Hematopoietic multipotent progenitor cell (in vitro differentiated cells): ENCODE measurements around the gene MED12L. TPM values are rescaled to one million over a fixed set of nuclear protein-coding genes. Genes with fewer than 3 reads are reported as not detected.
A peak's percentile ranks its signal among the peaks of the same experiment; 100 is the strongest.

ENCODE experiments used
- DNase-seq, 3 donors: peaks; one replicate each; pipeline ENCODE4 v3.0.0-alpha.2; 2011 to 2015; ENCODE audit warnings: low read depth in 2 of 3, low spot score in 2 of 3
- total RNA-seq: library from RNA; depleted of rRNA; stranded (reverse); fragments of >200 nt; gene quantifications from one replicate; pipeline ENCODE4 v1.2.3, GENCODE V29; 2012

The MED12L gene
- total RNA-seq, 1 donor, result 47.9 TPM

- no peak for DNase-seq
Observed at GRCh38 chr3:151436675-151437446, 351.4 kb downstream of the MED12L start.

GRCh38 chr3:151437906-151438305 lies 352.4 kb downstream of the MED12L start:
- DNase-seq, result no peak

GRCh38 chr3:151439652-151440125 lies 354.2 kb downstream of the MED12L start:
- peak in 2 of 3 donors; percentile 68 to 87 for DNase-seq

GRCh38 chr3:151440940-151441339 lies 355.5 kb downstream of the MED12L start:
- no peak for DNase-seq

GRCh38 chr3:151443583-151443982 lies 358.1 kb downstream of the MED12L start:
- DNase-seq, result no peak

- DNase-seq, result no peak
Observed at GRCh38 chr3:151445273-151446001, 360.0 kb downstream of the MED12L start.

GRCh38 chr3:151446002-151446340 lies 360.5 kb downstream of the MED12L start:
- no peak for DNase-seq

GRCh38 chr3:151452368-151452767 lies 366.9 kb downstream of the MED12L start:
- DNase-seq, result no peak

GRCh38 chr3:151452841-151453240 lies 367.4 kb downstream of the MED12L start:
- no peak for DNase-seq

- DNase-seq, result no peak
Observed at GRCh38 chr3:151456065-151456464, 370.6 kb downstream of the MED12L start.

GRCh38 chr3:151459358-151459757 lies 373.9 kb downstream of the MED12L start:
- no peak for DNase-seq

- no peak for DNase-seq
Observed at GRCh38 chr3:151460228-151460627, 374.8 kb downstream of the MED12L start.

GRCh38 chr3:151460774-151461450 lies 375.4 kb downstream of the MED12L start, which contains the start of gene IGSF10:
IGSF10 (minus strand) TSS chr3:151461061; CDS start chr3:151458709, 2,352 bp downstream.
- DNase-seq, result no peak

GRCh38 chr3:151462278-151462780 lies 376.9 kb downstream of the MED12L start:
- DNase-seq, result no peak

GRCh38 chr3:151462991-151463390 lies 377.5 kb downstream of the MED12L start:
- DNase-seq, result no peak

- DNase-seq, result peak in 2 of 3 donors; percentile 6 to 55
Observed at GRCh38 chr3:151467069-151467468, 381.6 kb downstream of the MED12L start.

GRCh38 chr3:151468284-151468917 lies 382.9 kb downstream of the MED12L start:
- DNase-seq, result peak in 2 of 3 donors; percentile 45 to 73

GRCh38 chr3:151476344-151477018 lies 391.0 kb downstream of the MED12L start:
- peak in 2 of 3 donors; percentile 7 to 62 for DNase-seq

- DNase-seq, result no peak
Observed at GRCh38 chr3:151477591-151478334, 392.3 kb downstream of the MED12L start.
